ENCODE measurements around the gene ATF7.
"Not testable (repeated sequence)": the region's sequence is repeated elsewhere in the genome, so short reads cannot be mapped to it uniquely, and the experiment has no call there.

The ATF7 gene

DNA sequence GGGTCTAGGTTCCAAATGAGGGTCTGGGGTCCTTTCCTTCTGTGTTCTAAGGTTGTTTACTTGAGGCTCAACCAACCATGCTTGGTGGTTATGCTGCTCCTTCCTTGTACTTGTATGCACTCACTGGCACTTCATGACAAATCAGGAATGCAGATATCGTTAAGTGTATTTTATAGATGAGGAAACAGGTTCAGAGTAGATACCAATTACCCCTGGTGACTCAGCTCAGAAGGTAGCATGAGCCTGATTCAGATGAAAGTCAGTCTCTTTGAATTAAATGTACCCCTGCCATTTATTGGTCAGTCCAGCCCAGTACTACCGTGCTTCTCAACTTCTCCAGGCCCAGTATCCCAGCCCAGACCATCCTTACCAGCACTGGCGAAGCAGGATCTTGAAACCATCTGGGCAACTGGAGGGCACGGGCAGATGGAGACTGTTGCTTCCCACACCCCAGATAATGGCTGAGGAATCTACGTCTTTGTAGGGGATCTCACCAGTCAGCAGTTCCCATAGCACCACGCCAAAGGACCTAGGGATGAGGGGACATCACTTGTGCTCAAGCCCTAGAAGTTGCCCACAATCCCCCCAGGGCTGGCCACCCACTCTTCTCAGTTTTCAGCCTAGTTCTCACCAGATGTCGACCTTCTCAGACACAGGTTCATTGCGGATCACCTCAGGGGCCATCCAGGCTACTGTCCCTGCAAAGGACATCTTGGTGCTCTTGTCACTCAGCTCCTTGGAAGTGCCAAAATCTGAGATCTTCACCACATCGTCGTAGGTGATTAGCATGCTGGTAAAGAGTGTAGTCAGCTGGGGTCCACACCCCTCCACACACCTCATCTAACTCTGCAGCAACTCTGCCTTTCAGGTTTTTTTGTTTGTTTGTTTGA is 141.3 kb downstream of the ATF7 start:
- DNase-seq, result no peak

DNA sequence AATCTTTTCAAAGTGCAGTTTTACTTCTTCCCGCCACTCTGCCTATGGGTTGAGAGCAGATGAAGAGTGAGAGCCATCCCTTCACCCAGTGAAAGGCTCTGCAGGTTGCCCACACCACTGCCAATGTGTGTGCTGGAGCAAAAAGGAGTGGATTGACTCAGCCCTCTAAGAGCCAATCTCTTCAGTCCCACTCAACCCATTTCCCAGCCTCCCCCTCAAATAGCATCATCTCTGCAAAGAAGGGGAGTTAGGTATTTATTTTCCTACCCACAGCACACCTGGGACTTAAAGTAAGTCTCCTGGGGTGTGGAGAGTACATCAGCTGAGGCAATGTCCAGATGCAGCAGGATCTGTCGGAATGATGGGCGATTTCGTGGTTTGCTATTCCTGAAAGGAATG is 142.2 kb downstream of the ATF7 start:
- no peak for DNase-seq

DNA sequence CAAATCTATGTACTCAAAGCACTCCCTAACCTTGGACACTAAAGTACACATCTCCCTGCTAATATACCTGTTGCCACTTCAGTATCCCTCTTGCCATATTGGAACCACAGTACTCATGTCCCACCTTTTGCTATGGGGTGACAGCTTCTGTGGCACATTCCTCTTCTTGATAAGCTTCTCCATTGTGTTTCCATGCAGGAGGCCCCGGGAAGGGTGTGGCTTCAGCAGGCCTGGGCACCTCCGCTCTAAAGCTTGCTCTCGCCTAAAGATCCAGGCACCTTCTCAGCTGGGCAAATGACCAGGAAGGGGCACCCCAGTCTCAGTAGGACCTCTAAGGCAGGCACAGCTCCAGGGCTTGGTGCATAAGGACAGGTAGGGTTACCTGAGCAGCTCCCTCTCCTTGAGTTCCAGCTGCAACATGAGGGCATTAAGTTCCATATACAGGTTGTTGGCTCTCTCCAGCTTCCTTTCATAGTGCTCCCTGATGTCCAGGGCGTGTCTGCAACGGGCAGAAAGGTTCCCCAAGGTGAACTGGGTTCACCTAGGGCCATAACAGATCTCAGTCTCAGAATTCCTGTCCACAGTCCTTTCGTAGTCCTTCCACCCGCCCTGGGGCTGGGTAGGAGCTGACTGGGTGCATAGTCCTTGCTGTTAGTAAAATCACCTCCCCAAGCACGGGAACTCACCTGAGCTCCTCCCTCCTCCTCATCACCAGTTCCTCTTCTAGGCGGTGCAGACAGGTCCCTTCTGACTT is 142.8 kb downstream of the ATF7 start:
- DNase-seq, result no peak

DNA sequence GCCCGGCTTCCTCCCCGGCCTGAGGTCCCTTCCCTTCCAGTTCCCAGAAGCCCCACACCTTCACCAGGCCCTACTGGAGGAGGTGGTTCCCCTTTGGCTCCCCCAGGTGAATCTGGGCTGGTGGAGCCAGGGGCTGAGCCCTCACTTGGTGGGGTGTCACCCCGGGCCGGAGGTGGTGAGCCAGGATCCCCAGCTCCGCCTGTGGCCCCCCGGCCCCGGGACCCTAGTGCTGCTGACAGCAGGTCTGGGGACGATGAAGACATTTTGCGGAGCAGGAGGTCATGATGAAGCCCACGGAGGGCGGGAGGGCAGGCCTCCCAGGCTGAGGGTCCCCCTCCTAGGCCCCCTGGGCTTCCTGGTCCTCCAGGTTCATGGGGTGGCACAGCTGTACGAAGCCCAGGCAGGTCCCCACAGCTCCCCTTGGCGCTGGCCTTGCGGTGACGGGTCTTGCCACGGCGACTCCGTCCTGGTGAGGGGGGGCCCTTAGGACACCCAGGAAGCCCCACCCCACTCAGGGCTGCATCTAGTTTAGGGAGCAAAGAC is 143.5 kb downstream of the ATF7 start:
- no peak for DNase-seq

- DNase-seq, result no peak
These were observed 144.1 kb downstream of the ATF7 start for GRCh38 chr12:53481939-53482586.

- not testable (repeated sequence) for DNase-seq
These were observed 144.7 kb downstream of the ATF7 start for GRCh38 chr12:53481458-53481857.

DNA sequence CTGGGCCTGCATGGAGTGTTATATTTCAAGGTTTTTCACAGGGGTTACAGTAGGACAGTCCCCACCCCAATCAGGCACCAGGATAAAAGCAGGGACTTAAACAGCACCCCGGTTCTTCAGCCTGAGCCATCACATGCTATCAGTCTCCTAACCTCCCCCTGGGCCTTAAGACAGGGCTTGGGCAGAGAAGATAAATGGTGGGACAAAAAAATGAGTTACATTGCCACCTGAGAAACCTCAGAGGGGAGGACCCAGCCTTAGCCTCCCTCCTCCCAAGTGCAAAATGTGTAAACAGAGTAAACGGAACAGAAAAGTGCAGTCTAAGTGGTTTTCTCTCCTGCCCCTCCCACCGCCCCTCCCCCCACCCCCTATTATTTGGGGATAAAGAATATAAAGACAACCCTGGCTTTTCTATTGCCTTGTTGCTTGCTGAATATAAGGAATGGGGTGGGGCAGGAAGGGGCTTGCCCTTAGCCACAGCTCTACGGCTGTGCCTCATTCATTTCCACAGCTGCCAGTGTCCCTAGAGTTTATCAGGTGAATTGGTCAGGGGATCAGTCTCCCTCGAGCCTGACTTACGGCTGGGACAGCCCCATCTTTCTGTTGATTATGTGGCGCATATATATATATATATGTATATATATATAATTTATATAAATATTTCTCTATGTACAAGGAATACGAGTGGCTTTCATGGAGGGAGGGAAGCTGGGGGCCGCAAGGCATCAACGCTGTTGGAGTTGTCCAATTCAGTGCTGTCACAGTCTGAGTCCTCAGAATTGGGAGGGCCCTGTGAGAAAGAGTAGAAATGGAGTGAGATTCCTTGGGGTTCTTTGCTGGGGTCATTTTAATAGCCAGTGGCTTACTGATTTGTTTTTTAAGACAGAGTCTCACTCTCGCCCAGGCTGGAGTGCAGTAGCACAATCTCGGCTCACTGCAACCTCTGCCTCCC is 145.4 kb downstream of the ATF7 start:
- no peak for DNase-seq

GRCh38 chr12:53479331-53479730 is 146.9 kb downstream of the ATF7 start:
- DNase-seq, result no peak

GRCh38 chr12:53478865-53479264 is 147.3 kb downstream of the ATF7 start:
- DNase-seq, result no peak

GRCh38 chr12:53476769-53477209 is 149.4 kb downstream of the ATF7 start:
- DNase-seq, result no peak

DNA sequence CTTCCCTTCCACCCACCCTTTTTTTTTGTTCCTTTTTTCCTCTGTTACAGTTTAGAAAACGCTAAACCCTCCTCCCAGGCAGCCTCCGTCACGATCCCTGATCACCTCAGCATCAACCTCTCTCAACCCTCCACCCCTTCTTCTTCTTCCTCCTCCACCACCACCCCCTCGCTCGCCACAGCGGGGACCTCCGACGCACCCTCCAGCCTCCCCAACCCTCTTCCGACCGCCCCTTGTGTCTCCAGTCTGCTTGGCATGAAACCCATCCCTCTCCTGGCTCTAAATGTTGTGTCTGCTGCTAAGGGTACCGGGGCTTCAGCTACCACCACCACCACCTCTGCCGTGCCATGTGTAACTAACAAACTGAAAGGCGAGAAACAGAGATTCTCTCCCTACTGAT is 151.4 kb downstream of the ATF7 start:
- DNase-seq, result peak in 1 of 56 donors; percentile 19

DNA sequence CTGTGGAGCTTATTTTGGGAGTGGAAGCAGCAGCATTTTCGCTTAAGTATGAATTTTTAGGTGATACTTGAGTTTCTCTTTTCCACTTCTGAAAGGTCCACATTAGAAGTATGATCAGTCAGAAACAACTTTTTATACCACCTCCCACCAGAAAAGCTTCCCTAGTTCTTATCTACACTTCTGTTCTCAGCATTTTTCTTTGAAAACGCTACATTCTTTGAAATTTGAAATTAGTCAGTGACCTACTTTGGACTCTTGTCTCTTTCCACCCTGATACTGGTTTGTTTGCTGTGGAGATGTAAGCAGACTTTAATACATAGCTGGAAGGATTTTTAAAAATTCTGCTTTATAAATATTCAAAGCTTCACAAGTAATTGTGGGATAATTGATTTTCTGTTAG is 152.1 kb downstream of the ATF7 start:
- DNase-seq, result no peak

DNA sequence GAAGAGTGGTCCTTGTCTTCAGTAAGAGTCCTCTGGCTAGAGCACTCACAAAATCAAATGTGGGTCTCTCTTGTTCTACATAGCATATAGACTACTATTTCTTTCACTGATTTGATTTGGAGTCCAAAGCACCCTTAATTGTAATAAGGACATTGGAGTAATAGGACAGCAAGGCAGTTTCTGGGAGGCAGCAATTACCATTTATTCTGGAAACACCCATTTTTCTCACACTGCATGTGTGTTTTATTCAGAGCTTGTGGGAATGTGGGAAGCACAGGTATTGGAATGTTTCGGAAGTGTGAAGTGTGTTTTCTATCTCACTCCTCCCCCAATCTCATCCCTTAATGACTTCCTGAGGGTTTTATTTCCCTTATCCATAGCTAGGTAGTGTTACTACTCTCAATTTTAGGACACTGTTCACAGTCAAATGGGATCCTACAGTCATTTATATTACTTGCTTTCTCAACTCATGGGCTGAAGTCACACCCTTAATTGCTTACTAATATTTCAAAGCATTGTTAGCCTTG is 154.1 kb downstream of the ATF7 start:
- no peak for DNase-seq

GRCh38 chr12:53468282-53468681 is 157.9 kb downstream of the ATF7 start:
- no peak for DNase-seq

DNA sequence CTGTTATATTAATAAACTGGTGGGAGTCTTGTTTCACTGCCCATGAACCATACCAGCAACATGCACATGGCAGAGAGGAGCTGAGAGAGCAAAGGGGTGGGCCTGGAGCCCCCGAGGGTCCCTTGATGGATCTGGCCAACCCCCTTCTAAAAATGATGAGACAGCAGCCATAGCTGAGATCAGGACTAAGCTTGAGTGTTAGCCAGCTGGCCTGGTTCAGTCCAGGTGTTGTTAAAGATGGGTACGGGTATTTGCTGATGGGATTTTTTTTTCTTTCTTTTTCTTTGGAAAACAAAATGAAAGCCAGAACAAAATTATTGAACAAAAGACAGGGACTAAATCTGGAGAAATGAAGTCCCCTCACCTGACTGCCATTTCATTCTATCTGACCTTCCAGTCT is 158.3 kb downstream of the ATF7 start:
- DNase-seq, result no peak

DNA sequence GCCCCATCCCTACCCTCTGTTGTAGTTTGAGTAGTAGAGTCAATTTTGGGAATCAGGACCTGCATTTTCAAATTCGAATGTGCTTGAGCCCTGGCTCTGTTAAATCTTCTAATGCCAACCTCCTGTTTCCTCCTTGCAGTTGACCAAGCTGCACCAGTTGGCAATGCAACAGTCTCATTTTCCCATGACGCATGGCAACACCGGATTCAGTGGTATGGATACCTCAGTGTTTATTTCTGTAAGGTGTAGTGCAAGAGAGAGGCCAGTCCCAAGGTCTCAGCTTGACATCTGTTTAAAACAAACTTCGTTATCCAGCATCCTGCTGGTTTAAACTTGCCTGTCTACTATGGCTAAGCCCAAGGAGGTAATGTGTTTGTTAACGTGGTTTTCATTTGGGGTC is 159.1 kb downstream of the ATF7 start:
- DNase-seq, result no peak

- no peak for DNase-seq
These were observed 159.5 kb downstream of the ATF7 start for GRCh38 chr12:53466640-53467039.

GRCh38 chr12:53465679-53466078 is 160.5 kb downstream of the ATF7 start:
- no peak for DNase-seq

GRCh38 chr12:53464685-53465418 is 161.3 kb downstream of the ATF7 start:
- no peak for DNase-seq

Measured in nucleus accumbens (tissue), 56 donors.